GM10248 (cell line): ENCODE data around the gene ARPP21.
"Not testable (repeated sequence)": the region's sequence is repeated elsewhere in the genome, so short reads cannot be mapped to it uniquely, and the experiment has no call there.

Source experiments
- CTCF ChIA-PET: fragments of 300-600 bp; sonication (Branson Sonifier 250); formaldehyde crosslinking; extraction: SDS; loops from one replicate; lab custom pipeline; 2021; ENCODE audit warnings: antibody characterized with exemption; lab: Yijun Ruan, JAX
- POLR2A ChIA-PET: fragments of 350-650 bp; sonication (Branson Sonifier 250); formaldehyde crosslinking; extraction: SDS; loops from one replicate; lab custom pipeline; 2020; ENCODE audit warnings: antibody characterized with exemption; lab: Yijun Ruan, JAX
- DNase-seq: peaks from one replicate; pipeline ENCODE4 v3.0.0; 2012; ENCODE audit errors: extremely low spot score
- CTCF ChIP-seq: IDR thresholded peaks from 2 replicates; pipeline ENCODE4 v1.5.1; 2012; ENCODE audit warnings: mild to moderate bottlenecking, low read depth; ENCODE audit errors: extremely low read depth, missing control alignments, control extremely low read depth

ARPP21 gene

GRCh38 chr3:35800960-35801459 lies 161.7 kb downstream of the ARPP21 start:
- POLR2A ChIA-PET, result no interaction called here
- DNase-seq, result no peak
- CTCF ChIA-PET, result interaction anchor here (1.0 to 1.6 kb wide), 2 partner anchors 10 to 15 kb away, joined by 3 to 4 read pairs; no protein-coding TSS in a partner anchor
- no peak for TF ChIP-seq CTCF

GRCh38 chr3:35814531-35814930 lies 175.2 kb downstream of the ARPP21 start:
- CTCF ChIA-PET, result no interaction called here
- no peak for DNase-seq
- POLR2A ChIA-PET, result no interaction called here
- TF ChIP-seq CTCF, result no peak

- CTCF ChIA-PET, result interaction anchor here (1.0 kb wide), 1 partner anchor 14 kb away, joined by 3 read pairs; no protein-coding TSS in a partner anchor
- POLR2A ChIA-PET, DNase-seq: not testable (repeated sequence)
Observed at GRCh38 chr3:35815796-35816195, 176.5 kb downstream of the ARPP21 start.

- TF ChIP-seq CTCF, result no peak
- no peak for DNase-seq
- ChIA-PET CTCF (no interaction called here), POLR2A (no interaction called here)
Observed at GRCh38 chr3:35817216-35817615, 177.9 kb downstream of the ARPP21 start.

GRCh38 chr3:35832140-35832571 lies 192.8 kb downstream of the ARPP21 start:
- no peak for TF ChIP-seq CTCF
- DNase-seq, result no peak
- POLR2A ChIA-PET, result no interaction called here
- CTCF ChIA-PET, result interaction anchor here (2.1 kb wide), 1 partner anchor 25 kb away, joined by 5 read pairs; no protein-coding TSS in a partner anchor
